HUES48 (cell line): ENCODE data around the gene USP31.

Experiments
- H3K27ac ChIP-seq: one replicate; pipeline ENCODE4 v1.7.0; 2013; ENCODE audit warnings: low read depth, low read length, inconsistent platforms
- H3K27me3 ChIP-seq: 2 replicates; pipeline ENCODE4 v1.6.1; 2013; ENCODE audit warnings: mild to moderate bottlenecking, low read length; ENCODE audit not compliant: control insufficient read depth, insufficient read depth
- H3K36me3 ChIP-seq: 2 replicates; pipeline ENCODE4 v1.6.1; 2013; ENCODE audit warnings: low read length; ENCODE audit not compliant: control insufficient read depth, insufficient read depth
- H3K4me1 ChIP-seq: 2 replicates; pipeline ENCODE4 v1.6.1; 2013; ENCODE audit warnings: mild to moderate bottlenecking, low read length; ENCODE audit not compliant: control insufficient read depth, insufficient read depth
- H3K4me3 ChIP-seq: 2 replicates; pipeline ENCODE4 v1.5.1; 2013; ENCODE audit warnings: mild to moderate bottlenecking, low read depth, low read length
- H3K9ac ChIP-seq: 2 replicates; pipeline ENCODE4 v1.6.1; 2013; ENCODE audit warnings: mild to moderate bottlenecking, low read depth, low read length, moderate library complexity
- H3K9me3 ChIP-seq: 2 replicates; pipeline ENCODE4 v1.6.1; 2013; ENCODE audit warnings: low read length; ENCODE audit not compliant: control insufficient read depth, insufficient read depth

Gene USP31

DNA sequence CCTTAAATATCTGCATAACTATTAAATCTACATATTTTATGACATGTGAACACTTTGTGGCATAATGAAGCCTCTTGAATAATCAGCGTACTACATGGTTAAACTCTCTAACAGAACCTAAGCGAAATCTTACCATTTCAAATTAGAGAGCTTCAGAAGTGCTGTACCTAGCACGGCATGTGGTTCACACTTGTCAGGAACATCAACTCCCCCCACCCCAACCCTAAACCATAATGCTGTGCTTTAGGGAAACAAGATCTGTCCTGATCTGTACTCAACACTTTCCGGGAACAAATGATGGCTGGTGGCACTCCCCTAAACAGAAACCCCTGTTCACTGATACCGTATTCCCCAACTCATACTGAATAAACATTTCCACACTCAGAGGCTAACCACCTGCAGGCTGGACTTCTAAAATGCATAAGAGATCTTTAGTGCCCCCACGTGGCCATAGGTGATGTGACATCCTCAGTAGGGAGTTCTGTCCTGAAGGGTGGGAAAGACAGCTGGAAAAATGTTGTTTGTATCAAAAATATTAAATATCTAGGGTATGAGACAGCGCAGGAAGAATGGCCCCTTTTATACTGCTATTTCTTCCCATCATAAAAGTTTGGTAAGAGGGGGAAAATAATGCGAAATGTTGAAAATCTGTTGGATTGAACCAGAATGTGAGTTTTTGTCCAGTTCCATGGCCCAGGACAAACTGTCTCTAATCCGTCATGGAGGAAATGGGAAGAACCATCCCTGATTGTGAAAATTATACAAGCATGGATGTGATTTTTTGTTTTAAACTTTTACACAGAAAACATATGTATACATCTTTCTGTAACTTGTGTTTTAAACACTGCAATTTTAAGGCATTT, 88.6 kb downstream of the USP31 start:
- Histone ChIP-seq H3K27ac (no peak overlapping the region), H3K4me3 (no peak overlapping the region), H3K9ac (no peak overlapping the region), H3K27me3 (no peaks in the 10 kb centered on the region), H3K9me3 (no peaks in the 10 kb centered on the region), H3K4me1 (peaks cover 10% of the 10 kb centered on the region; the same call in 1 of the 2 replicates), H3K36me3 (no peaks in the 10 kb centered on the region; the same call in 1 of the 2 replicates)

DNA sequence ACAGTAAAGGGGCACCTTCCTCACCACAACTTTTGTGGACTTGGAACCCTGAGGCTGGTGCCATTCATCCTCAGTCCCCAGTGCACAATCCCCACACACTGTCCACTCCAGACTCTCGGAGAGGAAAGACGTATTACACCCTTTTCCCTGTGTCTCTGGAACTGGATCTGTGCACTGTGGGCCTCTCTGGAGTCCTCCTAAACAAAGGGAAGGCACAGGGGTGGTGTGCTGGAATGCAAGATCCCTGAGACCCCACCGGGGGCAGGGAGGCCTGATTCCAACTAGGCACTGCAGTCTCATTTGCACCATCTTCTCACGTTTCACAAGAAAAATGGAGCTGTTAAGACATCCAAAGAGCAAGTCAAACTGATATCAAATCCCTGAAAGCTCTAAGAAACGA, 89.8 kb downstream of the USP31 start:
- no peak overlapping the region for H3K4me3 ChIP-seq
- H3K27me3 ChIP-seq = no peaks in the 10 kb centered on the region
- H3K36me3 ChIP-seq = no peaks in the 10 kb centered on the region; the same call in 1 of the 2 replicates
- H3K27ac ChIP-seq = no peak overlapping the region
- no peaks in the 10 kb centered on the region for H3K9me3 ChIP-seq
- no peak overlapping the region for H3K9ac ChIP-seq
- H3K4me1 ChIP-seq = peaks cover 10% of the 10 kb centered on the region; the same call in 1 of the 2 replicates

DNA sequence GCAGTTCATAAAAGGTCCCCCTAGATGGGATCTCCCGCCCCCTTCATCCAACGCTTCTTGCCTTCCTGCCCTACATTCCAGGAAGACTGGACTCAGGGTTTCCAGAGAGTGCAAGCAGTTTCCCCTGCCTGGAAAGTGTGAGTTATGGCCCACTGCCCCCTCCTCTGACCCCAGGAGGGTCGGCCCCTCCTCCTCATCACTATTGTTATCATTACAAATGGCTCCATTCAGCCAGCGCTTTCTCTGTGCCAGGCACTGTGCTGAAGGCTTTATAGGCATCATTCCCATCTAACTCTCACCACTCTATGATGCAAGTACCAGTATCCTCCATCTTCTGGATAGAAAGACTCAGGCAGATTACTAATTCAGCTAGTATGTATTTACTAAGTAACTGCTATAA, 90.7 kb downstream of the USP31 start:
- Histone ChIP-seq H3K27ac (no peak overlapping the region), H3K9me3 (no peaks in the 10 kb centered on the region), H3K36me3 (no peaks in the 10 kb centered on the region), H3K4me3 (no peak overlapping the region), H3K4me1 (peaks cover 10% of the 10 kb centered on the region; the same call in 1 of the 2 replicates), H3K27me3 (no peaks in the 10 kb centered on the region), H3K9ac (no peak overlapping the region)

DNA sequence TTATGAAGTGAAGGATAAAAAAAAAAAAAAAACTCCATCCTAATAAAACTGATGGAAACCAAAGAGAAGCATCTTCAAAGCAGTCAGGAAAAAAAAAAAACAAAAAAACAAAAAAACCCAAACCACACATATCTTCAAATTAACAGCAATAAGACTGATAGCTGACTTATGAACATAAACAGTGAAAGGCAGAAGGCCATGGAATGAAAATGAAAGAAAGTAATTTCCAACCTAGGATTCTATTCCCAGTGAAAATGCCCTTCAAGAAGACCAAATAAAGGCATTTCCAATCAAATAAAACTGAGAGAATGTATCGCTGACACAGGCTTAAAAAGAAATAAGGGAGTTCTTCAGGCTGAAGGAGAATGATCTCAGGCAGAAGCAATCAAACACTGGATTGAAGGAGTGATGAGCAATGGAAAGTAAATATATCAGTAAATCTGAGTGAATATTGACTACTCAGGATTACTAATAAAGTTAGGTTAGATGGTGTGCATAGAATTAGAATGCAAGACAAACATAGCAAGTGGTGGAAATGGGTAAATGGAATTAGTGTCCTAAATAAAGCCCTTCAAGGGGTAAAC, 92.1 kb downstream of the USP31 start:
- H3K36me3 ChIP-seq = no peaks in the 10 kb centered on the region
- H3K9me3 ChIP-seq = no peaks in the 10 kb centered on the region
- peaks cover 10% of the 10 kb centered on the region; the same call in 1 of the 2 replicates for H3K4me1 ChIP-seq
- H3K27ac ChIP-seq = no peak overlapping the region
- no peak overlapping the region for H3K9ac ChIP-seq
- H3K27me3 ChIP-seq = no peaks in the 10 kb centered on the region
- H3K4me3 ChIP-seq = no peak overlapping the region

DNA sequence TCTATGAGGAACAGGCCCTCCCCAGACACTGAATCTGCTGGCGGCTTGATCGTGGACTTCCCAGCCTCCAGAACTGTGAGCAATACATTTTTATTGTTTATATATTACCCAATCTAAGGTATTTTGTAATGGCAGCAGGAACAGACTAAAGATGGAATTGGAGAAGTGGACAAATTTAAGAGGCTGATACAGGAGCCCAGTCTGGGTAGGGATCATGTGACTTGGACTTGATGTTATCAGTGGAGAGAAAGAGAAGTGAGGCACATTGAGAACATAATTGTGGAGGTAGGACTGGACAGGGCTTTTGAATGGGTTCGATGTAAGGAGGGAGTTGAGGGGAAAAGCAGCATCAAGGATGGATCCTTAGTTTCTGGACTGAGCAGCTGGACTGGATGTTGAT, 93.8 kb downstream of the USP31 start:
- no peaks in the 10 kb centered on the region for H3K27me3 ChIP-seq
- no peak overlapping the region for H3K4me3 ChIP-seq
- H3K36me3 ChIP-seq = no peaks in the 10 kb centered on the region
- H3K27ac ChIP-seq = no peak overlapping the region
- H3K4me1 ChIP-seq = peaks cover 3% of the 10 kb centered on the region; the same call in 1 of the 2 replicates
- H3K9ac ChIP-seq = no peak overlapping the region
- no peaks in the 10 kb centered on the region for H3K9me3 ChIP-seq

DNA sequence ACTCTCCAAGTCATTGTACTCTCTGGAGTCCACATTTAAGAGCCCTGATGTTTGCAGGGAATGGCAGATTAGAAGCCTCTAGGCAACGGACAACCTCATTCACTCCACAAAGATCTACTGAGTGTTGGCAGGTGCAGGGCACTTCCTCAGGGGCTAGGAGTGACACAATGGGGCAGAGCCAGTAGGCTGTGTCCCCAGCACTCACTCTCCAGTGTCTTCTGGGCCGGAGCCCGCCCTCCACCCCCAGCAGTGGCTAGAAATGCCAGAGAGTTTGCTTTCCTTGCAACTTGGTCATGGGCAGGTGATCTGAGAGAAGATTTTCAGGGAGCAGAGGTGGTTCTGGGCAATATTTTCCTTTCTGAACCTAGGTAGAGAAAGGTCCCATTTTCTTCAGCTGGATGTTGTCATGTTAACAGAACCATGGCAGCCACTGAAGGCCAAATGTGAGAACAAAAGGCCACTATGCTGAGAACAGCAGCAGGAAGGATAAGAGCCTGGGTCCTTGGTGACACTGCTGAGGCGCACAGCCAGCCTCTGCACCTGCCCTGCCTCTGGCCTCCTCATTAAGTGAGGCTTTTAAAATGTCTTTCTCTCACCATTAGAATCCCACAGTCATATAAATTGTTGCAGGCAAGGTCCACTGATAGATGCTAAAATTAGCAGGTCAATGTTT, 96.2 kb downstream of the USP31 start:
- Histone ChIP-seq H3K4me1 (no peaks in the 10 kb centered on the region), H3K9ac (no peak overlapping the region), H3K27me3 (no peaks in the 10 kb centered on the region), H3K36me3 (no peaks in the 10 kb centered on the region), H3K9me3 (no peaks in the 10 kb centered on the region), H3K4me3 (no peak overlapping the region), H3K27ac (no peak overlapping the region)

DNA sequence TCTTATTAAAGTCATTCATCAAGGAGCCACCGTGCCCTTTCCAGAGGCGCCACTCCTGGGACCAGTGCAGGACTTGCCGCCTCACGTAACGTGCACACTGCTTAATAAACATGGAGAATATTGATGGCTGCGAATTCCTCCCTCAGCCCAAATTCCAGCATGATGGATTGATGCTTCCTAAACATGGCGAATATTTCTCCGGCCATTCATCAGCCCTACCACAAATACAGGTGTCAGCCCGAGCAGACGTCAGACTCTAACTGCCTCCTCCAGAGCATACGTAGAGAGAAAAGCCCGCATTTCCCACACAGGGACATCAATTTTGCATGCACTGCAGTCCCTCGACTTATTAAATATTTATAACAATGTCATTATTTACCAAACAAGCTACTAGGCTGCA, 97.0 kb downstream of the USP31 start:
- Histone ChIP-seq H3K27me3 (no peaks in the 10 kb centered on the region), H3K4me1 (no peaks in the 10 kb centered on the region)

DNA sequence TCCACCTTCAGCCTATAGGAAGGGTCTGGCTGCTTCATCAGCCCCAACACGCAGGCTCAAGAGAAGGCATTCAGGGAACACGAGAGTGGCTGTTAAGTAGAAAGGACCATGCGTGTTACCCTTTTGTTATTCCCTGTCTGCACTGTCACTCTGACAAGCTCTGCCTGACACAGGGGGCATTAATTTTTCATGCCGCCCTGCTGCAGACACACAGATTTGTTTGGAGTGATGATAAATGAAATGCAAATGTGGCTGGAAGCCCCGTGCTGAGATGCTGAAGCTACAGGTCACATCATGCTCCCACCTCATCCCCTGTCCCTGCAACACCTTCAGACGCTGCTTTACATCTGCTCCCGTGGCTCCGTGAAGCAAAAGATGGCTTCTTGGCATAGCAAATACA, 97.7 kb downstream of the USP31 start:
- no peak overlapping the region for H3K4me3 ChIP-seq
- no peaks in the 10 kb centered on the region for H3K9me3 ChIP-seq
- no peaks in the 10 kb centered on the region for H3K27me3 ChIP-seq
- H3K36me3 ChIP-seq = no peaks in the 10 kb centered on the region
- H3K9ac ChIP-seq = no peak overlapping the region
- no peak overlapping the region for H3K27ac ChIP-seq
- H3K4me1 ChIP-seq = no peaks in the 10 kb centered on the region

More for the DNA sequence above, 97.0 kb downstream of the USP31 start:
- no peak overlapping the region for H3K27ac ChIP-seq
- H3K4me3 ChIP-seq = no peak overlapping the region
- no peaks in the 10 kb centered on the region for H3K36me3 ChIP-seq
- H3K9ac ChIP-seq = no peak overlapping the region
- H3K9me3 ChIP-seq = no peaks in the 10 kb centered on the region

DNA sequence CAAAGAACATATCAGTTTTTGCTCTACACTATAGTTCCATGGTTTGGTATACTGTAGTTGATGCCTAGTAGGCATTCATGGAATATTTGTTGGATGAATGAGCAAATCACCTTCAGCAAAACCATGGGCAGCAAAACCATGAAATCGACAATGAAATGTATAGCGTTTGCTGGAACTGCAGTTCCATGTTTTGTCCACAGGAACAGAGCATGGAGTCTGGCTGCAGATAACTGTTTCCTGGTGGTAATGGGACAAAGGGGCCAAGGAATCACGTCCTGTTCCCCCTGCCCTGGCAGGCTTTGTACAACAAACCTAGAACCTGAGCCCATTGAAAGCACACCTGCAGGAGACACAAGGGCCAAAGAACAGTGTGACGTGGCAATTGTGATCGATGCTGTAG, 101.1 kb downstream of the USP31 start:
- no peaks in the 10 kb centered on the region for H3K27me3 ChIP-seq
- H3K4me3 ChIP-seq = no peak overlapping the region
- H3K9me3 ChIP-seq = no peaks in the 10 kb centered on the region
- no peak overlapping the region for H3K27ac ChIP-seq
- no peaks in the 10 kb centered on the region for H3K4me1 ChIP-seq
- no peak overlapping the region for H3K9ac ChIP-seq
- H3K36me3 ChIP-seq = no peaks in the 10 kb centered on the region

DNA sequence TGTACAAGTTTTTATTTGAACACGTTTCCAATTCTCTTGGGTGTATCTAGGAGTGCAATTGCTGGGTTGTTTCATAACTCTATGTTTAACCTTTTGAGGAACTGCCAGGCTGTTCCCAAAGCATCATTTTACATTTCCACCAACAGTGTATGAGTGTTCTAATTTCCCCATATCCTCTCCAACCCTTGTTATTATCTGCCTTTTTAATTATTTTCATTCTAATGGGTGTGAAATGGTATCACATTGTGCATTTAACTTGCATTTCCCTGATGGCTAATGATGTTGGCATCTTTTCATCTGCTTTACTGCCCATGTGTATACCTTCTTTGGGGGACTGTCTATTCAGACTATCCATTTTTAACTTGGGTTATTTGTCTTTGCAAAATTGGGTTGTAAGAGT, 104.2 kb downstream of the USP31 start:
- Histone ChIP-seq H3K9me3 (no peaks in the 10 kb centered on the region), H3K27ac (no peak overlapping the region), H3K27me3 (no peaks in the 10 kb centered on the region), H3K36me3 (no peaks in the 10 kb centered on the region), H3K9ac (no peak overlapping the region), H3K4me1 (no peaks in the 10 kb centered on the region), H3K4me3 (no peak overlapping the region)

DNA sequence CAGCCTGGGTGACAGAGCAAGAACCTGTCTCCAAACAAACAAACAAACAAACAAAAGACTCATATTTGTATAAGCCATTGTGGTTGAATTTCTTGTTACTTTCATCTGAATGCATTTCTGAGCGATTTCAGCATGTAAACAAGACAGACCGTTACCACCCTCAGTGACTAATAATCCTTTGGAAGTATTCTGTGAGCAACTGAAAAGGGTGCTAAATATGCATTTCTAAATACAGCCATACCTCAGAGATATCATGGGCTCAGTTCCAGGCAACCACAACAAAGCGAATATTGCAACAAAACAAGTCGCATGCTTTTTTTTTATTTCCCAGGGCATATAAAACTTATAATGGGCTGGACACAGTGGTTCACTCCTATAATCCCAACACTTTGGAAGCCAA, 109.0 kb downstream of the USP31 start:
- Histone ChIP-seq H3K36me3 (no peaks in the 10 kb centered on the region), H3K4me1 (no peaks in the 10 kb centered on the region), H3K27me3 (no peaks in the 10 kb centered on the region), H3K27ac (no peak overlapping the region), H3K4me3 (no peak overlapping the region), H3K9me3 (no peaks in the 10 kb centered on the region; the same call in 1 of the 2 replicates), H3K9ac (no peak overlapping the region)
